Measurements from ENCODE around the gene DSCAML1.

DSCAML1 gene

DNA sequence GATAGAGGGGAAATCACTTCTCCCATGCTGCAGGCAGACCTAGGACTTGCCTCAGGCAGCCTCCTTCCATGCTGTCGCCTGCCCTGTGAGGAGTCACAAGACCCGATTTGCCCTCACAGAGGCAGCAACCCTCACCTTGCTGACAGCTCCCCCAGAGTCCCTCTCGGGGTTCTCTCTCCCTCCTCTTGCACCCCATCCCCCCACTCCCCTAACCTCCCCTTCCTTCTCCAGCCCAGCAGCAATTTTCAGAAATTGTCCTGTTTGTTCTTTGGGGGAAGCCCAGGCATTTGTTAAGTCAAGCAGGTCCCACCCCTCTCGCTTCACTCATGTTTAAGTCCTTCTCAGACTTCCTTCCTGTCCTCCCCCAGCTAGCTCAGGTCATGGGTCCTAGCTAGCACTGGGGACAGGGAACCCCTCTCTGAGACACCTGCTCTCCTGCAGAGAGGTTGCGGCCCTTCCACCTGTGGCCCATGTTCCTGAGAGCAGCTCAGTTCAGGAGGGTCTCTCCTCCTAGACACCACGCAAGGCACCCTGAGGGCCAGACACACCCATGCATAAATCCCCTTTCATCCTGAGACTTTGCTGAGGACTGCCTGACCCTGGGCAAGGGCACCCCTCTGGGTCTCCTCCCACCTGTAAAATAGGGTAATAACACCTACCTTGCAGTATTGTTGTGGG is 33.8 kb upstream of the DSCAML1 start:
- Histone ChIP-seq H3K4me3 (ENCODE audit: low read depth, low read length) (no peak overlapping the region), H3K9me3 (ENCODE audit: control insufficient read depth, insufficient read depth, low read depth, low read length) (no peaks in the 10 kb centered on the region), H3K4me1 (ENCODE audit: control insufficient read depth, insufficient read depth, low read length) (peaks cover 35% of the 10 kb centered on the region), H3K9ac (ENCODE audit: low read length) (no peak overlapping the region), H3K36me3 (ENCODE audit: control insufficient read depth, insufficient read depth, low read length) (no peaks in the 10 kb centered on the region), H3K27ac (ENCODE audit: low read depth, low read length) (no peak overlapping the region), H3K27me3 (ENCODE audit: control insufficient read depth, insufficient read depth, low read length) (no peaks in the 10 kb centered on the region; the same call in 1 of the 2 replicates)

DNA sequence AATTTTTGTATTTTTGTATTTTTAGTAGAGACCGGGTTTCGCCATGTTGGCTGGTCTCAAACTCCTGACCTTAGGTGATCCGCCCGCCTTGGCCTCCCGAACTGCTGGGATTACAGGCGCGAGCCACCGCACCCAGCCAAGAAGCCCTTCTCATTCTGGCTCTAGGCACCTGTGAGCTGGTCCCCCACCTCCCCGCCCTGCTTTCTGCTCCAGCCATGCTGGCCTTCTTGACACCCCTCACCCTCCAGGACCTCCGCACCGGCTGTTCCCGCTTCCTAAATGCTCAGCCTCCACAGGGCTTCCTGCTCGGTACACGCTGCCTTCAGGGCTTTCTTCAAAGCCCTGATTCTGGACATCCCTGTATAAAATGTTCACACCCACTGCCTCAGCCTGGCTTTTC is 33.1 kb upstream of the DSCAML1 start:
- H3K9me3 ChIP-seq (ENCODE audit: control insufficient read depth, insufficient read depth, low read depth, low read length), result no peaks in the 10 kb centered on the region
- H3K27ac ChIP-seq (ENCODE audit: low read depth, low read length), result no peak overlapping the region
- H3K4me3 ChIP-seq (ENCODE audit: low read depth, low read length), result no peak overlapping the region
- peaks cover 2% of the 10 kb centered on the region; the same call in 1 of the 2 replicates for H3K27me3 ChIP-seq (ENCODE audit: control insufficient read depth, insufficient read depth, low read length)
- H3K4me1 ChIP-seq (ENCODE audit: control insufficient read depth, insufficient read depth, low read length), result peaks cover 35% of the 10 kb centered on the region
- no peak overlapping the region for H3K9ac ChIP-seq (ENCODE audit: low read length)
- H3K36me3 ChIP-seq (ENCODE audit: control insufficient read depth, insufficient read depth, low read length), result no peaks in the 10 kb centered on the region

DNA sequence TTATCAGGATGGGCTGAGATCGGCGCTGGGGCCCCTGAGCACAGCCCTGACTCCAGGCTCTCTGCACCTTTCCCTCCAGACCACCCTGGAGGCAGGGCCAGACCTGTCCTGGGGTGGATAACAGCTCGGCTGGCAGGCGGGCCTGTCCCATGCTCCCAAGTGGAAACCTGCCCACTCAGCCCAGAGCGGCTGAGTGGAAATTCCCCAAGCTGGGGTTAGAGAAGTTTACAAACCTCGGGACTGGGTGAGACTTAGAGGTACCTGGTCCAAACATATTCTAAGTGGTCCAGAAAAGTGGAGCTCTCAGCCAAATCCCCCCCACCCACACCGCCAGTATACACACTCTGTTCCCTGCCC is 32.3 kb upstream of the DSCAML1 start:
- no peak overlapping the region for H3K27ac ChIP-seq (ENCODE audit: low read depth, low read length)
- peaks cover 3% of the 10 kb centered on the region; the same call in 1 of the 2 replicates for H3K27me3 ChIP-seq (ENCODE audit: control insufficient read depth, insufficient read depth, low read length)
- no peak overlapping the region for H3K9ac ChIP-seq (ENCODE audit: low read length)
- H3K9me3 ChIP-seq (ENCODE audit: control insufficient read depth, insufficient read depth, low read depth, low read length), result no peaks in the 10 kb centered on the region
- no peaks in the 10 kb centered on the region for H3K36me3 ChIP-seq (ENCODE audit: control insufficient read depth, insufficient read depth, low read length)
- H3K4me1 ChIP-seq (ENCODE audit: control insufficient read depth, insufficient read depth, low read length), result peaks cover 38% of the 10 kb centered on the region
- H3K4me3 ChIP-seq (ENCODE audit: low read depth, low read length), result no peak overlapping the region

DNA sequence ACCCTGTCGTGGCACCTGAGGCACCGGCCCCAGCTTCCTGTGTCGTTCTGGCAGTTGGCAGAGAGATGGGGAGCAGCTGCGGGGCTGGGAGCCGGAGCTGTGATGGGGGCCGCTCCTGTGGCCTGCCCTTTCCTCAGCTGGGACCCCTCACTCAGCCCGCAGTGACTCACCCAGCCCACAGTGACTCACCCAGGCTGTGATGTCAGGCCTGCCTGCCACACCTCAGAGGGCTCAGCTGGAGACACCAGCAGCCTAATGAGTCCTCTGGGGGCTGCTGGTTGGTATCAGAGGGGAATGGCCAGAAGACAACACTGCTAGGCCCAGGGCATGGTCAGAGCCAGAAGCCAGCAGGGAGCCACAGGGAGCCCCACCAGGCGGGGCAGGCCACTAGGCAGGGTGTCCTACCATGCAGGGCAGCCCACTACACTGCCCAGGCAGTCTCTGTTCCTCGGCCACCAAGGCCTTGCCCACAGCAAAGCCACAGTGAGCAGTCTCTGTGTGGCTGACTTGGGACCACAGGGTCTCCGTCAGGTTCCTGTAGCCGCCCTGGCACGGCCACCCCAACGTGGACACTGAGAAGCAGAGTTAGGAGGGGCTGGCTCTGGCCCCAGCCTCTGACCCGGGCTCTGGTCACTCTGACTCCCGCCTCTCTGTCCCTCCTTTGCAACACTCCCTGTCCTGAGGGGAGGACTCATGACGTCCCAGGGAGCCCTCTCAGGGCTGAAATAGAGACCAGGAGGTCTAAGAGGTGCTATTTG is 31.8 kb upstream of the DSCAML1 start:
- peaks cover 43% of the 10 kb centered on the region for H3K4me1 ChIP-seq (ENCODE audit: control insufficient read depth, insufficient read depth, low read length)
- H3K4me3 ChIP-seq (ENCODE audit: low read depth, low read length), result no peak overlapping the region
- H3K9me3 ChIP-seq (ENCODE audit: control insufficient read depth, insufficient read depth, low read depth, low read length), result no peaks in the 10 kb centered on the region
- H3K36me3 ChIP-seq (ENCODE audit: control insufficient read depth, insufficient read depth, low read length), result no peaks in the 10 kb centered on the region
- peak overlapping the region; percentile 35 for H3K9ac ChIP-seq (ENCODE audit: low read length)
- no peak overlapping the region for H3K27ac ChIP-seq (ENCODE audit: low read depth, low read length)
- H3K27me3 ChIP-seq (ENCODE audit: control insufficient read depth, insufficient read depth, low read length), result peaks cover 3% of the 10 kb centered on the region; the same call in 1 of the 2 replicates

DNA sequence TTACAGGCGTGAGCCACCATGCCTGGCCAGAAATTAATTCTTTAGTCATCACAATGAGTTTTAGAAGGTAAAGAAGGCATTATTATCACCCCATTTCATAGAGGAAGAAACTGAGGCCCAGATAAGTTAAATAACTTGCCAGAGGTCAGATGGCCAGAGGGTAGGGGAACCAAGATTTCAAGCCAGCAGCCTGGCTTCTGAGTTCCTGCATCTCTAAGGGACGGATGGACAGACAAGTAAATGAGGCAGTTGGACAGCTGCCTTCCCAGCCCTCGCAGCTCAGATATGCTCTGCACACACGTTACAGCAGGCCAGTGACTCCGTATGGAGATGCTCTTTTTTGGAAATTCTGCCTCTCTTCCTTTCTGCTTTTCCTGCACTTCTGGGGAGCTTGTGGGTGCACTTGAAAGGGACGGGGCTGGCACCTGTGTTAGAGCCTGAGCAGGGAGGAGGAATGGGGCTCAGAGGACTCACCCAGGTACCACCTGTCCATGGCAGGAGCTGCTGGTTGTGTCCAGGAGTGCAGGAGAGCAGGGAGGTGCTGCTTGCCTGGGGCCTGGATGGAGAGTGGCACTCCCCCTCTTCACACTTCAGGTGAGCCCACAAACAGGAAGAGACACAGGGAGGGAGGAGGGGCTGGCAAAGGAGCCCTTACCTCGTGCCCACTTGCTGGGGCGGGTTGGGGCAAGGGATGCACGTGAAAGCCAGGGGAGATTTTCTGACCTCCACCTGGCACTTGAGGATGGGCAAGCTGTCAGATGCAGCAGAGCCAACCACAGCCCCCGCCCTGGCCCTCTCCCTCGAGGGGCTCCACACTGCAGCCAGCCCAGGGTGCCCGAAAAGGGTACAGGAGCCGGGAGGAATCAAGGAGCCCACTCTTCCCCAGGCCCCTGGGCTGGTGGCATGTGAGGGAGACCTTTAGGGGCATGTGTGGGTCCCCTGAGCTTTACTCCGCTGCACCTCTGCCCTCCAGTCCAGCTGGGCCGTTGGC is 30.8 kb upstream of the DSCAML1 start:
- Histone ChIP-seq H3K9ac (ENCODE audit: low read length) (no peak overlapping the region), H3K4me1 (ENCODE audit: control insufficient read depth, insufficient read depth, low read length) (peaks cover 45% of the 10 kb centered on the region), H3K36me3 (ENCODE audit: control insufficient read depth, insufficient read depth, low read length) (no peaks in the 10 kb centered on the region), H3K9me3 (ENCODE audit: control insufficient read depth, insufficient read depth, low read depth, low read length) (no peaks in the 10 kb centered on the region), H3K4me3 (ENCODE audit: low read depth, low read length) (no peak overlapping the region), H3K27me3 (ENCODE audit: control insufficient read depth, insufficient read depth, low read length) (peaks cover 3% of the 10 kb centered on the region; the same call in 1 of the 2 replicates), H3K27ac (ENCODE audit: low read depth, low read length) (no peak overlapping the region)

DNA sequence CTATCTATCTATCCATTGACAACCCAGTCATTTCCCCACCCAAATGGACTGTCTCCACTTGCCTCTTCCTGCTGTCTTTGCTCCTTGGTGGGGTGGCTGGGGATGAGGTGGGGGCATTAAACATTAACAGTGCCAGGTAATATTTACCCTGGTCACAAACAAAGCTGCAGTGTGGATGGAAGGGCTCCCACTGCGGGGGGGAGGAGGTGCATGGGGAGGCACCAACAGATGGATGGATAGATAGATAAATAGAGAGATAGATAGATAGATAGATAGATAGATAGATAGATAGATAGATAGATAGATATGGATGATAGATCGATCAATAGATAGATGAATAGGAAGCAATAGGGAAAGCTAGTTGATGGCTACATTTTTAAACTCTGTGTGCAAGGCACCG is 29.8 kb upstream of the DSCAML1 start:
- H3K27ac ChIP-seq (ENCODE audit: low read depth, low read length), result no peak overlapping the region
- peaks cover 3% of the 10 kb centered on the region; the same call in 1 of the 2 replicates for H3K27me3 ChIP-seq (ENCODE audit: control insufficient read depth, insufficient read depth, low read length)
- H3K9me3 ChIP-seq (ENCODE audit: control insufficient read depth, insufficient read depth, low read depth, low read length), result no peaks in the 10 kb centered on the region

DNA sequence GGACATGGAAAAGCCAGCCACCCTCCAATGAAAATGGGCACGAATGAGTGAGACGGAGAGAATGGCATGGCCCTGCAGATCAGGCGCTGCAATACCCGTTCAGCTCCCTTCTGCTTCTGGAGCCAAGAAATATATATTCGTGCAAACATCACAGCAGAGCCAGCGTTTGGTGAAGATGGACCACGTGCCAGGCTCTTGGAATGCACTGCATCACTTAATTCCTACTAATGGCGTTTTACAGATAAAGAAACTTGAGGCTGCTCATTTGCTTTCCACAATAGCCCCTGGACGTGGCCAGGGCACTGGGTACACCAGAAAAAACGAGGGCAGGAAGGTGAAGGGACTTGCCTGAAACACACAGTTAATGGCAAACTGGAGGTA is 29.2 kb upstream of the DSCAML1 start:
- H3K9ac ChIP-seq (ENCODE audit: low read length), result no peak overlapping the region
- no peak overlapping the region for H3K4me3 ChIP-seq (ENCODE audit: low read depth, low read length)
- peaks cover 3% of the 10 kb centered on the region; the same call in 1 of the 2 replicates for H3K27me3 ChIP-seq (ENCODE audit: control insufficient read depth, insufficient read depth, low read length)
- H3K27ac ChIP-seq (ENCODE audit: low read depth, low read length), result no peak overlapping the region
- no peaks in the 10 kb centered on the region for H3K36me3 ChIP-seq (ENCODE audit: control insufficient read depth, insufficient read depth, low read length)
- peaks cover 47% of the 10 kb centered on the region for H3K4me1 ChIP-seq (ENCODE audit: control insufficient read depth, insufficient read depth, low read length)
- no peaks in the 10 kb centered on the region for H3K9me3 ChIP-seq (ENCODE audit: control insufficient read depth, insufficient read depth, low read depth, low read length)

More for the DNA sequence above, 29.8 kb upstream of the DSCAML1 start:
- H3K4me3 ChIP-seq (ENCODE audit: low read depth, low read length), result no peak overlapping the region
- peaks cover 53% of the 10 kb centered on the region for H3K4me1 ChIP-seq (ENCODE audit: control insufficient read depth, insufficient read depth, low read length)
- H3K9ac ChIP-seq (ENCODE audit: low read length), result no peak overlapping the region
- H3K36me3 ChIP-seq (ENCODE audit: control insufficient read depth, insufficient read depth, low read length), result no peaks in the 10 kb centered on the region

DNA sequence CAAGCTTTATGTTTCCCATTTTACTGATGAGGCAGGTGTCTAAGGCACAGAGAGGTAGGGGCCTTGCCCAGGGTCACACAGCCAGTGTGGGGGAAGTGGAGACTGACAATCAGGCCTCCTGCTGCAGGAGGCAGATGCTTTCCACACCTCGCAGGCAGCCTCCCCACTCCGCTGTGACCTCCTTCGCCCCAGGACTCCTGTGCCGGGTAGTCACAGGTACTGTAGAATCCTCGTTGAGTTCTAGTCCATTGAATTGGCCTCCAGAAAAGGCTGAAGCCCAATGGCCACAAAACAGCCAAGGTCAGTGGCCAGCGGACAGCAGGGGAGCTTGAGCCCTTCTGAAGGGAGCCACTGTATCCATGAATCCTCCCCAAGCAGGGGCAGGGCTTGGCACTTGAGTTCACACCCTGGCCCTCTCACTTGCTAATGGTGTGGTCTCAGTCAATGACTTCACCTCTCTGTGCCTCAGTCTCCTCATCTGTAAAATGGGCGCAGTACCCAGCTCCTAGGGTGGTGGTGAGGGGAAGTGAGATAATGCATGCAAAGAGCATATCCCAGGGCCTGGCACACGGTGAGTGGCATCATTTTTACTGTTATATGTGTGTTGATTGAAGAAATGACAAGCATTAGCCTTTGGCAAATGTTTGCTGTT is 28.6 kb upstream of the DSCAML1 start:
- Histone ChIP-seq H3K4me3 (ENCODE audit: low read depth, low read length) (no peak overlapping the region), H3K27ac (ENCODE audit: low read depth, low read length) (no peak overlapping the region), H3K36me3 (ENCODE audit: control insufficient read depth, insufficient read depth, low read length) (no peaks in the 10 kb centered on the region), H3K9ac (ENCODE audit: low read length) (no peak overlapping the region), H3K27me3 (ENCODE audit: control insufficient read depth, insufficient read depth, low read length) (0 out of 2 replicates have a peak, but pooled peaks cover 3% of the 10 kb centered on the region), H3K9me3 (ENCODE audit: control insufficient read depth, insufficient read depth, low read depth, low read length) (no peaks in the 10 kb centered on the region), H3K4me1 (ENCODE audit: control insufficient read depth, insufficient read depth, low read length) (peaks cover 42% of the 10 kb centered on the region)

DNA sequence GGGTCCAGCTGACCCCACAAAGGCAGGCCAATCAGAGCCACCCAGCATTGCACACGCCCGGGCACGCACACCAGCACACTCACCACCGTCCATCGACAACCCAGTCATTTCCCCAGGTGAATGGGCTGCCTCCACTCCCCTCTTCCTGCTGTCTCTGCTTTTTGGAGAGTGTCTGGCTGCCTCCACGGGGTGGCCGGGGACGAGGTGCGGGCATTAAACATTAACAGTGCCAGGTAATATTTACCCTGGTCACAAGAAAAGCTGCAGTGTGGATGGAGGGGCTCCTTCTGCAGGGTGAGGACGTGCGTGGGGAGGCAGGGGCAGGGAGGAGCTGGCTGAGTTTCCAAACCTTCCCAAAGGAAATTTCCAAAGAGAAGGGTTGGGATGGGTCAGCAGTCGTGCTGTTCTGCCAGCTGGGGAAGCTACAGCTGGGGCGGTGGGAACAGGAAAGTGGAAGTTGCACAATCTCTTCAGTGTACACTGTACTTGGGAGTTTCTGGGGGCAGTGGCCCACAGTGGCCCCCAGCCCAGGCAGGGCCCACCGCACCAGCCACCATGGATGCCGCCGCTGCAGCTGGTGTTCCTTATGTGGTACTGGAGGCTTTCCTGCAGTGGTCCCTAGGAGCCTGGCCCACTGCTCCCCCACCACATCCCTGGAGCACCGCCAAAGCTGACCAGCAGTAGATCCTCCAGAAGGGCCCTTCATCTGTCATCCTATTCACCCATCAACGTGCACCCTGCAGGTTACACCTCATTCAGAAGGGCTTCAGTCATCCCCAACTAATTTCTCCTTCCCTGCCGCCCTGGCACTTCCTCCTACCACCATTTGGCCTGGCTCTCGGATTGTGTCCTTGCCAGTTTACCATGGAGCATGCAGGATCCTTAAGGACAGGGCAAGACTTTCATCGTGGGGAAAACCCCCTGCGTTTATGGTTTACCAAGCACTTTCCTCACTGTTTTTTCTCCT is 27.8 kb upstream of the DSCAML1 start, which contains the start of gene FXYD2:
Gene FXYD2, minus strand, starts transcription at position 174 of the 967 bp plus-strand sequence. Its CDS starts 66 bp downstream, at position 108.
- Histone ChIP-seq H3K9ac (ENCODE audit: low read length) (no peak within 1 kb of the TSS), H3K27me3 (ENCODE audit: control insufficient read depth, insufficient read depth, low read length) (0 out of 2 replicates have a peak, but pooled peaks cover 3% of the 10 kb centered on the region), H3K4me1 (ENCODE audit: control insufficient read depth, insufficient read depth, low read length) (peaks cover 43% of the 10 kb centered on the region), H3K36me3 (ENCODE audit: control insufficient read depth, insufficient read depth, low read length) (no peaks in the 10 kb centered on the region), H3K9me3 (ENCODE audit: control insufficient read depth, insufficient read depth, low read depth, low read length) (no peaks in the 10 kb centered on the region), H3K4me3 (ENCODE audit: low read depth, low read length) (no peak within 1 kb of the TSS), H3K27ac (ENCODE audit: low read depth, low read length) (no peak within 1 kb of the TSS)

All from HUES6 (cell line).